ENCODE data around the gene F7.

- TF ChIP-seq CTCF (IDR thresholded peaks at IDR 0.05) (no peak), ZFX (IDR thresholded peaks at IDR 0.05; ENCODE audit: borderline replicate concordance) (no peak)
Observed at GRCh38 chr13:113160983-113161382, 55.4 kb downstream of the F7 start.

All from 22Rv1 (cell line).